GM23338 (cell line): ENCODE data around the gene ANAPC2. TPM values are rescaled to one million over a fixed set of nuclear protein-coding genes. Genes with fewer than 3 reads are reported as not detected.

Source experiments
- ATAC-seq: fragments of 200-7000 bp; cut with Tn5 transposase; 3 replicates; pipeline ENCODE4 v1.9.1; 2020
- DNase-seq: peaks from one replicate; pipeline ENCODE4 v3.0.0-alpha.2; 2015; ENCODE audit warnings: low spot score
- H2AFZ ChIP-seq: fragments of 200-600 bp; sonication (generic); 2 replicates; pipeline ENCODE4 v1.8.0; 2016; ENCODE audit warnings: antibody characterized with exemption, mild to moderate bottlenecking, moderate library complexity
- H3F3A ChIP-seq: fragments of 200-600 bp; sonication (generic); replicated peaks from 2 replicates; pipeline ENCODE4 v1.8.0; 2017; ENCODE audit warnings: antibody characterized with exemption, mixed run types, low read depth
- H3K27ac ChIP-seq: fragments of 200-600 bp; sonication (generic); 2 replicates; pipeline ENCODE4 v1.6.1; 2016; ENCODE audit warnings: low read depth
- H3K27me3 ChIP-seq: fragments of 200-600 bp; sonication (generic); 2 replicates; pipeline ENCODE4 v1.8.0; 2016; ENCODE audit warnings: mild to moderate bottlenecking, mixed run types, moderate library complexity; ENCODE audit not compliant: insufficient read depth
- H3K36me3 ChIP-seq: fragments of 200-600 bp; sonication (generic); 2 replicates; pipeline ENCODE4 v1.8.0; 2016; ENCODE audit warnings: mild to moderate bottlenecking; ENCODE audit not compliant: insufficient read depth
- H3K4me1 ChIP-seq: fragments of 200-600 bp; sonication (generic); 2 replicates; pipeline ENCODE4 v1.8.0; 2016; ENCODE audit warnings: mild to moderate bottlenecking, moderate library complexity; ENCODE audit not compliant: insufficient read depth
- H3K4me2 ChIP-seq: fragments of 200-600 bp; sonication (generic); 2 replicates; pipeline ENCODE4 v1.7.1; 2017; ENCODE audit warnings: mixed run types
- H3K4me3 ChIP-seq: fragments of 200-600 bp; sonication (generic); 2 replicates; pipeline ENCODE4 v1.6.1; 2016; ENCODE audit warnings: mixed run types
- H3K79me2 ChIP-seq: fragments of 200-600 bp; sonication (generic); replicated peaks from 2 replicates; pipeline ENCODE4 v1.8.0; 2017; ENCODE audit warnings: mild to moderate bottlenecking; ENCODE audit not compliant: insufficient read depth
- H3K9me2 ChIP-seq: fragments of 200-600 bp; sonication (generic); 2 replicates; pipeline ENCODE4 v1.8.0; 2017; ENCODE audit not compliant: insufficient read depth
- H4K20me1 ChIP-seq: fragments of 200-600 bp; sonication (generic); replicated peaks from 2 replicates; pipeline ENCODE4 v1.8.0; 2017; ENCODE audit warnings: mild to moderate bottlenecking; ENCODE audit not compliant: insufficient read depth
- H3K27ac Mint-ChIP-seq: 2 replicates; pipeline ENCODE4 v1.8.0; 2020; ENCODE audit warnings: inconsistent platforms, mild to moderate bottlenecking, moderate library complexity, mixed read lengths
- H3K27me3 Mint-ChIP-seq: 3 replicates; pipeline ENCODE4 v1.8.0; 2022; ENCODE audit warnings: low read depth, mild to moderate bottlenecking, moderate library complexity, mixed read lengths, inconsistent platforms; ENCODE audit not compliant: insufficient read depth, poor library complexity
- H3K36me3 Mint-ChIP-seq: 3 replicates; pipeline ENCODE4 v1.8.0; 2021; ENCODE audit warnings: low read depth, mild to moderate bottlenecking, inconsistent platforms, moderate library complexity, mixed read lengths
- H3K4me1 Mint-ChIP-seq: 3 replicates; pipeline ENCODE4 v1.8.0; 2020; ENCODE audit warnings: mild to moderate bottlenecking, inconsistent platforms, mixed read lengths
- H3K4me3 Mint-ChIP-seq: 3 replicates; pipeline ENCODE4 v1.8.0; 2021; ENCODE audit warnings: moderate library complexity, mild to moderate bottlenecking, inconsistent platforms, mixed read lengths
- H3K9me3 Mint-ChIP-seq: 3 replicates; pipeline ENCODE4 v1.8.0; 2020; ENCODE audit warnings: moderate library complexity, mild to moderate bottlenecking, inconsistent platforms, mixed read lengths
- CTCF ChIP-seq, 2 experiments: fragments of 200-600 bp in 1 of 2; sonication (generic) in 1 of 2; conservative IDR thresholded peaks; 2 replicates each; pipeline versions ENCODE4 v1.5.1 to v1.6.1; 2016 to 2017; ENCODE audit warnings: antibody characterized with exemption in 2 of 2, low read depth in 2 of 2, mild to moderate bottlenecking in 2 of 2, moderate library complexity in 1 of 2
- STAT1 ChIP-seq: IDR thresholded peaks from one replicate; pipeline ENCODE4 v1.6.1; 2016; ENCODE audit warnings: antibody characterized with exemption; ENCODE audit not compliant: unreplicated experiment
- polyA plus RNA-seq: library from polyadenylated mRNA; unstranded; fragments of >200 nt; fragmentation: Nextera tagmentation; extraction: Ambion mirVana; gene quantifications from 2 replicates; pipeline ENCODE4 v1.2.1, GENCODE V29; 2016
- total RNA-seq: library from RNA; depleted of rRNA; stranded (reverse); fragments of >200 nt; shearing (Covaris generic); gene quantifications from 2 replicates; pipeline ENCODE4 v1.2.3, GENCODE V29; 2014
- TF ChIP-seq, protein P1 (sequence below): IDR thresholded peaks from one replicate; pipeline ENCODE4 v1.6.1; 2018; ENCODE audit warnings: antibody characterized with exemption; ENCODE audit not compliant: unreplicated experiment

Gene ANAPC2
- total and polyA plus RNA-seq, 2 experiments from 2014 or later: 16.4 to 42.9 TPM

DNA sequence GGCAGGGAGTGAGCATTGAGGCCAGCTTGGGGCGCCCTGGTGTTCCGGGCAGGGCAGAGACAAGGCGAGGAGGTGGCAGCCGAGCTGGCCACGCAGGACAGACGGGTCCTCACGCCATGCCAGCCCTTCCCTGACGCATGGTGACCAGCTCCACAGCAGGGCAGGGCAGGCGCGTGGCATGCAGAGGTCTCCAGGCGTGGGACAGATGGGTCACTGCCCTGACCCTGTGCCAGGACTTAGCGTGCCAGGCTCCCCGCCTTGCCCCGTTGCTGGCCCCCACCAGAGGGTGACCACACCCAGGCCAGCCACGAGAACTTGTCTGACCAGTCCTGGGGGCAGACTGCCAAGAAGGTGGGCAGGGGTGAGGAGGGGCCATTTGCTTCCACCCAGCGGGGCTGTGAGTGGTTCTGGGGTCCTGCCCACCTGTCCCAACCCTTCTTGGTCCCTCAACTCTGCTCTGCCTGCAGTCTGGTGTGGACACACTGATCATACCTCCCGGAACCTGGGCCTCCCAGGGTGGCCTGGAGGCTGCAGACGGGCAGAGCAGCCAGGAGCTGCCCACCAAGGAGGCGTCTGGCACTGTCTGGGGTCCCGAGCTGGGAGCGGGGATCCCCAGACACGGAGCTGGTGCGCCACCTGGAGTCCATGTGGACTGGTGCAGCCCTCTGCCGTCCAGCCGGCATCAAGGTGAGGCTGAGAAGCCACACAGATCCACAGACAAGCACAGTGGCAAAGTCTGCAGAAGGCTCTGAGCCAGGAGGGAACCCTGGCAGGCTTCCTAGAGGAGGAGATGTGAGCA lies 38.9 kb upstream of the ANAPC2 start, which contains the start of gene RNF224:
RNF224 (plus strand) TSS at position 449 of the 799 bp plus-strand sequence. CDS start 834 bp downstream, outside the sequence.
- Histone ChIP-seq H3K4me3 (no peak within 1 kb of the TSS), H3K4me1 (no peaks in the 10 kb centered on the region; the same call in 1 of the 2 replicates), H4K20me1 (no peaks in the 10 kb centered on the region), H3K27me3 (peaks cover 9% of the 10 kb centered on the region; the same call in 1 of the 2 replicates), H3K79me2 (no peaks in the 10 kb centered on the region), H3K36me3 (no peaks in the 10 kb centered on the region), H3K4me2 (peak within 1 kb of the TSS; percentile 66; the same call in 1 of the 2 replicates), H3K27ac (no peak within 1 kb of the TSS), H2AFZ (no peak within 1 kb of the TSS), H3K9me2 (no peaks in the 10 kb centered on the region), H3F3A (0 out of 2 replicates have a peak, but pooled peaks cover 6% of the 10 kb centered on the region)
- H3K4me1 Mint-ChIP-seq: peaks cover 2% of the 10 kb centered on the region; the same call in 2 of the 3 replicates
- no peak within 1 kb of the TSS for H3K27ac Mint-ChIP-seq
- ATAC-seq: peak; percentile 62
- H3K27me3 Mint-ChIP-seq: peaks cover 3% of the 10 kb centered on the region
- H3K36me3 Mint-ChIP-seq: no peaks in the 10 kb centered on the region
- TF ChIP-seq CTCF (conservative IDR thresholded peaks at IDR 0.05; ENCODE audit: low read depth in 2 of 2): peak; percentile 87 to 98
- no peak for TF ChIP-seq STAT1
- DNase-seq: peak; percentile 93
- no peaks in the 10 kb centered on the region for H3K9me3 Mint-ChIP-seq
- no peak within 1 kb of the TSS for H3K4me3 Mint-ChIP-seq

GRCh38 chr9:137226338-137227053 lies 38.1 kb upstream of the ANAPC2 start:
- Mint-ChIP-seq H3K27me3 (peaks cover 3% of the 10 kb centered on the region), H3K36me3 (no peaks in the 10 kb centered on the region), H3K9me3 (no peaks in the 10 kb centered on the region), H3K4me3 (no peak overlapping the region), H3K27ac (no peak overlapping the region), H3K4me1 (peaks cover 2% of the 10 kb centered on the region; the same call in 2 of the 3 replicates)
- ATAC-seq (no peak), DNase-seq (no peak)
- no peaks in the 10 kb centered on the region for H3K79me2 ChIP-seq
- no peaks in the 10 kb centered on the region; the same call in 1 of the 2 replicates for H3K4me1 ChIP-seq
- H3K9me2 ChIP-seq: no peaks in the 10 kb centered on the region
- no peak overlapping the region for H3K27ac ChIP-seq
- H3K4me2 ChIP-seq: no peak overlapping the region
- TF ChIP-seq, protein P1, sequence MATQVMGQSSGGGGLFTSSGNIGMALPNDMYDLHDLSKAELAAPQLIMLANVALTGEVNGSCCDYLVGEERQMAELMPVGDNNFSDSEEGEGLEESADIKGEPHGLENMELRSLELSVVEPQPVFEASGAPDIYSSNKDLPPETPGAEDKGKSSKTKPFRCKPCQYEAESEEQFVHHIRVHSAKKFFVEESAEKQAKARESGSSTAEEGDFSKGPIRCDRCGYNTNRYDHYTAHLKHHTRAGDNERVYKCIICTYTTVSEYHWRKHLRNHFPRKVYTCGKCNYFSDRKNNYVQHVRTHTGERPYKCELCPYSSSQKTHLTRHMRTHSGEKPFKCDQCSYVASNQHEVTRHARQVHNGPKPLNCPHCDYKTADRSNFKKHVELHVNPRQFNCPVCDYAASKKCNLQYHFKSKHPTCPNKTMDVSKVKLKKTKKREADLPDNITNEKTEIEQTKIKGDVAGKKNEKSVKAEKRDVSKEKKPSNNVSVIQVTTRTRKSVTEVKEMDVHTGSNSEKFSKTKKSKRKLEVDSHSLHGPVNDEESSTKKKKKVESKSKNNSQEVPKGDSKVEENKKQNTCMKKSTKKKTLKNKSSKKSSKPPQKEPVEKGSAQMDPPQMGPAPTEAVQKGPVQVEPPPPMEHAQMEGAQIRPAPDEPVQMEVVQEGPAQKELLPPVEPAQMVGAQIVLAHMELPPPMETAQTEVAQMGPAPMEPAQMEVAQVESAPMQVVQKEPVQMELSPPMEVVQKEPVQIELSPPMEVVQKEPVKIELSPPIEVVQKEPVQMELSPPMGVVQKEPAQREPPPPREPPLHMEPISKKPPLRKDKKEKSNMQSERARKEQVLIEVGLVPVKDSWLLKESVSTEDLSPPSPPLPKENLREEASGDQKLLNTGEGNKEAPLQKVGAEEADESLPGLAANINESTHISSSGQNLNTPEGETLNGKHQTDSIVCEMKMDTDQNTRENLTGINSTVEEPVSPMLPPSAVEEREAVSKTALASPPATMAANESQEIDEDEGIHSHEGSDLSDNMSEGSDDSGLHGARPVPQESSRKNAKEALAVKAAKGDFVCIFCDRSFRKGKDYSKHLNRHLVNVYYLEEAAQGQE: no peak
- H3K4me3 ChIP-seq: no peak overlapping the region
- peaks cover 9% of the 10 kb centered on the region; the same call in 1 of the 2 replicates for H3K27me3 ChIP-seq
- H4K20me1 ChIP-seq: no peaks in the 10 kb centered on the region
- H3F3A ChIP-seq: 0 out of 2 replicates have a peak, but pooled peaks cover 6% of the 10 kb centered on the region
- H2AFZ ChIP-seq: no peak overlapping the region
- H3K36me3 ChIP-seq: no peaks in the 10 kb centered on the region
